Measurements from ENCODE around the gene TAC4.

TAC4 gene

GRCh38 chr17:49890852-49891251, 43.0 kb upstream of the TAC4 start:
- TF ChIP-seq CTCF (IDR thresholded peaks at IDR 0.05; ENCODE audit: borderline replicate concordance, insufficient read depth, low read depth, low read length), result no peak
- no peak overlapping the region for H3K4me3 ChIP-seq (ENCODE audit: low read depth, low read length)

GRCh38 chr17:49890077-49890821, 42.4 kb upstream of the TAC4 start:
- H3K4me3 ChIP-seq (ENCODE audit: low read depth, low read length), result no peak overlapping the region
- no peak for TF ChIP-seq CTCF (IDR thresholded peaks at IDR 0.05; ENCODE audit: borderline replicate concordance, insufficient read depth, low read depth, low read length)

DNA sequence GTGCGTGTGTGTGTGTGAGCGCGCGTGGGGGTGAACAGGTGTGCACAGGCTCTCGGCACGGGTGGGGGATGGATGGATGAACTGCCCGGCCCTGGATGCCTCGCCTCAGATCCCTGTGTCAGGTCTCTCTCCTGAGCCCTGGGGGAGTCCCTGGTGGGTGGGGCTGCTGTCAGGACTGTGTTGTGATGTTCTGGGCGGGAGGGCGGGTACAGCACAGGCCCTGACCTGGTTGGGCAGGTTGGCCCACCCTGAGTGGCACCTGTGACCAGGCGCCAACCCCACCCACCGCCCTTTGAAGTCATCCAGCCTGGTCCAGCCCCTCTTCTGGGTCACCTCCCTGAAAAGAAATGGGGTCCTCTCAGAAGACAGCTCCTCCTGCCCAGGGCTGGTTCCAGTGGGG, 41.6 kb upstream of the TAC4 start:
- no peak overlapping the region for H3K4me3 ChIP-seq (ENCODE audit: low read depth, low read length)
- no peak for TF ChIP-seq CTCF (IDR thresholded peaks at IDR 0.05; ENCODE audit: borderline replicate concordance, insufficient read depth, low read depth, low read length)

- H3K4me3 ChIP-seq (ENCODE audit: low read depth, low read length), result no peak overlapping the region
These were observed 40.0 kb upstream of the TAC4 start for GRCh38 chr17:49887744-49888360.

DNA sequence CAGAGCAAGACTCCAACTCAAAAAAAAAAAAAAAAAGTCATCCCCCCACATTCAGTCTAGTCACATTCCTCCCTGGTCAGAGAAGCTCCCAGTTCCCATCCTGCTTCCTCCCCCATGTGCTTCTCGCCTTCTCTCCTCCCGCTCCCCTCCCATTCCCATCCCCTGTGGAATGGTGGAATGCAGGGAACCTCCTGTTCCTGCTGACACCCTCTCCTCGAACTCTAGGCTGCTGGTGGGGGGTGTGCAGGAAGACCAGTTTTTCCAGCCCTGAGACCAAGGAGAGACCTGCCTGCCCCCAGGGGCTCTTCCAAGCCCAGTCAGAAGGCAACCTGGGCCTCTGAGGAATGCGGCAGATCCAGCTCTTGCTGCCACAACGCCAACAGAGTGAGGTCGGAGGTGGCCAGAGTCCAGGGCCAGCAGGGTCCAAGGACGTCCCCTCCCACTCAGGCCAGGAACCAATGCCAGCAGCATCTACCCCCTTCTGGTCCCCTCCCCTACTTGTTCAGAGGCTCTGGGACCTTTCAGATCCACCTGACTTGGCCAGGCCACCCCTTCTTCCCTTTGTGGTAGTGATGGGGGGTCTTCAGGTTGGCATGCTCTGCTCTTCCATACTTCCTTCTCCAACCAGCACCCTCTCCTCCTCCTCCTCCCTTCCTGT, 39.3 kb upstream of the TAC4 start:
- no peak overlapping the region for H3K4me3 ChIP-seq (ENCODE audit: low read depth, low read length)
- no peak for TF ChIP-seq CTCF (IDR thresholded peaks at IDR 0.05; ENCODE audit: borderline replicate concordance, insufficient read depth, low read depth, low read length)

More at GRCh38 chr17:49887744-49888360, 40.0 kb upstream of the TAC4 start:
- no peak for TF ChIP-seq CTCF (IDR thresholded peaks at IDR 0.05; ENCODE audit: borderline replicate concordance, insufficient read depth, low read depth, low read length)

DNA sequence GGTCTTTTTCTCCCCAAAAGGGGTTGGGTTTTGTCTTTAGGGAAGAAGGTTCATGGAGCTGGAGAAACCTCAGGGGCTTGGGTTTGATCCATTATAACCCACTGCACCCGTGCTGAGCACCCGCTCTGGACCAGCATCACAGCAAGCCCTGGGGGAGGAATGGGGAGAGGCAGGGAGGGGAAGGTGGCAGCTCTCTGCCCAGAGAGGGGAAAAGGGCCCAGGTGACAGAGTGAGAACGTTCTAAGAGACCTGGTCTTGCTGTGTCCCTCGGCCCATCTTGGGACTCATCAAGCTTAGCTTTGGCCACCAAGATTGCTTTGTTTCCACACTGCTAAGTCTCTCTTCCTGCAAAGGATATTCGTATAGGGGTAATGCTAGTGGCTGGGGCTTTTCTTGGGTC, 38.2 kb upstream of the TAC4 start:
- no peak overlapping the region for H3K4me3 ChIP-seq (ENCODE audit: low read depth, low read length)
- TF ChIP-seq CTCF (IDR thresholded peaks at IDR 0.05; ENCODE audit: borderline replicate concordance, insufficient read depth, low read depth, low read length), result no peak
